ENCODE results near the gene SHD. TPM values are rescaled to one million over a fixed set of nuclear protein-coding genes. Genes with fewer than 3 reads are reported as not detected.
A peak's percentile ranks its signal among the peaks of the same experiment; 100 is the strongest.

The SHD gene
- total RNA-seq, 2 experiments from 2014 or later, result not detected

GRCh38 chr19:4294389-4294788 lies 15.3 kb downstream of the SHD start:
- CTCF ChIA-PET (ENCODE audit: unreplicated experiment), result no interaction called here
- POLR2A ChIA-PET, result no interaction called here

GRCh38 chr19:4295972-4296771 lies 17.1 kb downstream of the SHD start:
- Histone ChIP-seq H3K4me3 (ENCODE audit: low read depth, low read length, poor library complexity, severe bottlenecking) (no peak overlapping the region), H3K79me2 (ENCODE audit: insufficient read depth, low read depth, low read length) (no peaks in the 10 kb centered on the region), H3K36me3 (ENCODE audit: insufficient read depth, low read length) (no peaks in the 10 kb centered on the region), H3K9me2 (ENCODE audit: insufficient read depth, low read length) (no peaks in the 10 kb centered on the region), H3K4me1 (ENCODE audit: insufficient read depth, low read length, poor library complexity, severe bottlenecking) (no peaks in the 10 kb centered on the region), H3K9me3 (ENCODE audit: low read length) (no peaks in the 10 kb centered on the region), H2AFZ (ENCODE audit: low read length) (no peak overlapping the region), H3K27ac (ENCODE audit: low read depth, low read length, poor library complexity, severe bottlenecking) (no peak overlapping the region), H4K20me1 (ENCODE audit: insufficient read depth, low read length) (no peaks in the 10 kb centered on the region), H3K4me2 (ENCODE audit: low read length) (no peak overlapping the region)
- no TSS peak for BruUV-seq (replicated peaks)
- ChIA-PET CTCF (ENCODE audit: unreplicated experiment) (interaction anchor here (0.6 kb wide), 1 partner anchor 29 kb away, joined by 10 read pairs; no protein-coding TSS in a partner anchor), POLR2A (interaction anchor here (0.6 to 0.7 kb wide), 2 partner anchors 17 to 23 kb away, joined by 3 to 5 read pairs; no protein-coding TSS in a partner anchor)
- no peak for TF ChIP-seq CTCF (conservative IDR thresholded peaks at IDR 0.05; ENCODE audit: low read length)
- TF ChIP-seq EZH2phosphoT487 (IDR thresholded peaks at IDR 0.05; ENCODE audit: borderline replicate concordance, low read depth, low read length), result no peak
- intact Hi-C loops (cut with micrococcal nuclease; ENCODE audit: unreplicated experiment), result no loop called here
- peak; percentile 50 for DNase-seq (ENCODE audit: low spot score)

More at GRCh38 chr19:4294389-4294788, 15.3 kb downstream of the SHD start:
- intact Hi-C loops (cut with micrococcal nuclease; ENCODE audit: unreplicated experiment), result no loop called here
- no peak overlapping the region for H3K27ac ChIP-seq (ENCODE audit: low read depth, low read length, poor library complexity, severe bottlenecking)
- H3K36me3 ChIP-seq (ENCODE audit: insufficient read depth, low read length), result no peaks in the 10 kb centered on the region
- H4K20me1 ChIP-seq (ENCODE audit: insufficient read depth, low read length), result no peaks in the 10 kb centered on the region
- no peak for TF ChIP-seq CTCF (conservative IDR thresholded peaks at IDR 0.05; ENCODE audit: low read length)
- no peak for TF ChIP-seq EZH2phosphoT487 (IDR thresholded peaks at IDR 0.05; ENCODE audit: borderline replicate concordance, low read depth, low read length)
- no peaks in the 10 kb centered on the region for H3K4me1 ChIP-seq (ENCODE audit: insufficient read depth, low read length, poor library complexity, severe bottlenecking)
- no TSS peak for BruUV-seq (replicated peaks)
- no peaks in the 10 kb centered on the region for H3K9me2 ChIP-seq (ENCODE audit: insufficient read depth, low read length)
- H2AFZ ChIP-seq (ENCODE audit: low read length), result no peak overlapping the region
- no peak overlapping the region for H3K4me3 ChIP-seq (ENCODE audit: low read depth, low read length, poor library complexity, severe bottlenecking)
- DNase-seq (ENCODE audit: low spot score), result no peak
- H3K9me3 ChIP-seq (ENCODE audit: low read length), result no peaks in the 10 kb centered on the region
- H3K4me2 ChIP-seq (ENCODE audit: low read length), result no peak overlapping the region
- no peaks in the 10 kb centered on the region for H3K79me2 ChIP-seq (ENCODE audit: insufficient read depth, low read depth, low read length)
